Activated T-helper 1 cell treated with anti-CD3 and anti-CD28 coated beads, Interleukin-2, amount 50 U/mL, for 16 hours (primary cell): Measurements from ENCODE around the gene CAMK2G.
"Not testable (repeated sequence)": the region's sequence is repeated elsewhere in the genome, so short reads cannot be mapped to it uniquely, and the experiment has no call there.

Experiments
- DNase-seq, 2 donors: peaks; one replicate each; pipeline ENCODE4 v3.0.0-alpha.2; 2020; ENCODE audit warnings: low read depth in 1 of 2, low spot score in 1 of 2

Gene CAMK2G

DNA sequence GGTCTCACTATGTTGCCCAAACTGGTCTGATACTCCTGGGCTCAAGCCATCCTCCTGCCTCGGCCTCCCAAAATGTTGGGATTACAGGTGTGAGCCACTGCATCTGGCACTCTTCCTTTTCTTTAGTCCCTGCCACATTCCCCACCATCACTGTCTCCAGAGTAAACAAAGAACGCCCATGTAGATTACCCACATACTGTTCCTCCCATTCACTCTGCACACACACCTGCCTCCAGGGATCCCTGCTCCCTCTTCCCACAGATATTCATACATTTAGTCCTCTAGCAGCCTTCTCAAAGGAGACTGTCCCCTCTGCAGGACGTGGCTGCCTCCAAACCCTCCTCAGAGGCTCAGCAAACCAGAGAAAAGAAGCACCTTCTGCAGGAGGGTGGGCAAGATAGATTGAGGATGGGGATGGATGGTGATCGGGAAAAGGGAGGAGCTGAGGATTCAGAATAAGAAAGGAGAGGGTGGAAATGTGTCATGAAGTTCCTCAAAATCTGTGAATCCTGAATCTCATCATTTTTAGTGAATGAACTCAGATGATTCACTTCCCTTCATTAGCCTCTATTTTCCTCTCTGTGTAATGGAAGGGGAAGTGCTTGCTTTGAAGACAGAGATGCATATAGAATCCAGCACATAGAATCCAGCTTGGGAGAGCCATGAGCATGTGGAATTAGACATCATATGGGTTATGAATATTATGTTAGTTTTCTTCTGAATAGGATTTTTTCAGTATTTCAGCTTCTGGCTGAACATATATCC, 31.1 kb upstream of the CAMK2G start:
- DNase-seq, result no peak

DNA sequence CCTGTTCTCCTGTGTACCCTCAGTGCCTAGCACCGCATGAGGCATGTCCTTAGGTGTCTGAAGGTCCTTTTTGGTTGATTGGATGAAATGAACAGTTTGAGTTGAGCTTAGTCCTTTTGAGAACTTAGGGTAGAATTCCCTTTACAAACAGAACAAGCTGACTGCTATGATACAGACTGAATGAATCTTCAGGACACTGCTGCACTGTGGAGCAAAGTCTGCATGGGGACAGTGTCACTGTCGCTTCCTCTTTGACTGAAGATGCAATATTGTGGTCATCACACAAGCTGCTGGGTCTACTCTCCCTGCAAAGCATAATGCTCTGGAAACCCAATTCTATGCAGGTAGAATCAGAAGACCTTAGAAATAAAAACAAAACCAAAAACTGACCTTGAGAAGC, 28.0 kb upstream of the CAMK2G start:
- DNase-seq, result no peak

DNA sequence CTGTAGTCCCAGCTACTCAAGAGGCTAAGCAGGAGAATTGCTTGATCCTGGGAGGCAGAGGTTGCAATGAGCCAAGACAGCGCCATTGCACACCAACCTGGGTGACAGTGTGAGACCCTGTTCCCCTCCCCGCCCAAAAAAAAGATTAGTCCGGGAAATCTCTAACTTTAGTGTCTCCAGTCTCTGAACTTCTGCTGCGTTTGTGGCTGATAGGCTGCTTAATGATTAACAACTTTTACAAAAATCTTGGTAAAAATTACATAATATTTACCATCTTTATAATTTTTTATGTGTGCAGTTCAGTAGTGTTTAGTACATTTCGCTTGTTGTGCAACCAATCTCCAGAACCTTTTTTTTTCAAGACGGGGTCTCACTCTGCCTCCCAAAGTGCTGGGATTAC, 26.9 kb upstream of the CAMK2G start:
- no peak for DNase-seq

DNA sequence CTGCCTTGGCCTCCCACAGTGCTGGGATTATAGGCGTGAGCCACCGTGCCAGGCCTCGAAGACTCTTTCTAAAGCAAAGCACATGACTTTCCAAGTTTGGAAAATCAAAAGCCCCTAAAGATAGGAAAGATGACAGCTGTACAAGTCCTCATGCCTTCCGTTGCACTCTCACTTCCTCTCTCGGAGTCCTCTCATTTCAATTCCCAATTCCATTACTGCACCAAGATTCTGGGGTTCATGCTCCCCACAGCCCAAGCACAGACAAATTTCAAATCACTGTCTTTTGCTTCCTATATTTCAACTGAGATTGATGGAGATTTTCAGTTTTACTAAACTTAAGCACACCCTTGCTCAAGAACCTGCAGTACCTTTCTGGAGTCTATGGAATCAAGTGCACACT, 25.7 kb upstream of the CAMK2G start:
- no peak for DNase-seq

DNA sequence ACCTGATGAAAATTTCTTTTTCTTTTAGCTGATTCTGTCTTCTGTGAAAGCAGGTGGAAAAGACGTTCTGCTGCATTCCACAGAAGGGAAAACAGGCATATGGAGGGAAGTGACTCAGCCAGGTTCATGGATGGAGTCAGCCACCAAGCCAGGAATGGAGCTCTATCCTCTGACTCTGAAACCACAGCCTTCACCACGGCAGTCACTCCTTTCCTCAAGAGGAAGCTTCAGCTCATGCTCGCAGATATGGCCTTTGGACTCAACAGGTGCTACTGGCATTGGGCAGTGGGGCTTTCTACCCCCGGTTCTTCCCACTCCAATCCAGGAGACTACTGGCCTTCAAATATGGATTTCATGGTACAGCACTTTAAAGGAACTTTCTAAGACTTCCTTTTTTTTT, 25.1 kb upstream of the CAMK2G start:
- DNase-seq, result no peak

DNA sequence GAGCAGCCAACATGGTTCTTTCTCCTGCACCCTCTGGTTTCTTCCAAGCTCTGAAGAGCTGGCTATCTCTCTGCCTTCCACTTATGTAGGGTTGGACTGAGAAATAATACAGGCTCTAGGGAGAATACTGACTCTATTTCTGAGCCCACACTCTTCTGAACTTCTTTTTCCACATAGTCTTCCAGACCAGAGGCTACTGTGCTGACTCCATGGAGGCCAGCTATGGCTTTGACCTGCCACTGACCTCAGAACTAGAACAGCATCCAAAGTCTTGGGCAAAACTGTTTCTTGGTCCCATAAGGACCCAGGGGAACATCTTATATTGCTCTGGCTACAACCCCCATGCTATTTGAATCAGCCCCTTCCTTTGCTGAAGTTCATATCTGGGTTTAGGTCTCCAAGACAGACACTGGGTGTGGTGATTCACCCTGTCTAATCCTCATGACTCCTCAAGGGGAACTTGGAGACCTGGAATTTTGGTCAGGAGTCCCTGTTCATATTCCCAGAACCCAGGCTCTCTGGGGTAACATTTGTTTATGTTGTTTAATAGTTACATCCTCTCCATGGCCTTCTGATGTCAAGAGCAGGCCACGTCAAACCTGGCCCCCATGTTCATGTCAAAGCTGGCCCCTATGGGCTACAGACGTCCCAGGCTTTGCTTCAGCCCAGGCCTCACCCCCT, 24.5 kb upstream of the CAMK2G start:
- no peak for DNase-seq

DNA sequence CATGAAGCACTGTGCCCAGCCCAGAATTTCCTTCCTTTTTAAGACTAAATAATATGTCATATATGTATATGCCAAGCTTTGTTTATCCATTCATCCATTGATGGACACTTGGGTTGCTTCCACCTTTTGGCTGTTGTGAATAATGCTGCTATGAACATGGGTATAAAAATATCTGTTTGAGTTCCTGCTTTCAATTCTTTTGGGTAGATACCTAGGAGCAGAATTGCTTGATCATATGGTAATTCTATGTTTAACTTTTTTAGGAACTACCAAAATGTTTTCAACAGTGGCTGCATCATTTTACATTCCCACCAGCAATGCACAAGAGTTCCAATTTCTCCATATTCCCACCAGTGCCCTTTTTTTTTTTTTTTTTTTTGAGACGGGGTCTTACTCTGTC, 23.3 kb upstream of the CAMK2G start:
- no peak for DNase-seq

DNA sequence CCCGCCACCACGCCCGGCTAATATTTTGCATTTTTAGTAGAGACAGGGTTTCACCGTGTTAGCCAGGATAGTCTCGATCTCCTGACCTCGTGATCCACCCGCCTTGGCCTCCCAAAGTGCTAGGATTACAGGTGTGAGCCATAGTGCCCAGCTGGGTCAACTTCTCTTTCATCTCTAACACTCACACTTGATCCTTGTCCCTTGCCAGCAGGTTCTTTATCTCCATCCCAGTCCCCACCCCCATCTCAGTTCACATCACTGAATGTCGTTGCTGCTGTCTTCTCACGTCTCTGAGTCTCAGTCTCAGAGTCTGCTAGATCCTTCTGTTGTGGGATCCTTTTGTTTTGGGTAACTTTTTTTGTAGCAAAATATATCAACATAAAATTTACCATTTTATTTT, 21.0 kb upstream of the CAMK2G start:
- DNase-seq, result not testable (repeated sequence)

DNA sequence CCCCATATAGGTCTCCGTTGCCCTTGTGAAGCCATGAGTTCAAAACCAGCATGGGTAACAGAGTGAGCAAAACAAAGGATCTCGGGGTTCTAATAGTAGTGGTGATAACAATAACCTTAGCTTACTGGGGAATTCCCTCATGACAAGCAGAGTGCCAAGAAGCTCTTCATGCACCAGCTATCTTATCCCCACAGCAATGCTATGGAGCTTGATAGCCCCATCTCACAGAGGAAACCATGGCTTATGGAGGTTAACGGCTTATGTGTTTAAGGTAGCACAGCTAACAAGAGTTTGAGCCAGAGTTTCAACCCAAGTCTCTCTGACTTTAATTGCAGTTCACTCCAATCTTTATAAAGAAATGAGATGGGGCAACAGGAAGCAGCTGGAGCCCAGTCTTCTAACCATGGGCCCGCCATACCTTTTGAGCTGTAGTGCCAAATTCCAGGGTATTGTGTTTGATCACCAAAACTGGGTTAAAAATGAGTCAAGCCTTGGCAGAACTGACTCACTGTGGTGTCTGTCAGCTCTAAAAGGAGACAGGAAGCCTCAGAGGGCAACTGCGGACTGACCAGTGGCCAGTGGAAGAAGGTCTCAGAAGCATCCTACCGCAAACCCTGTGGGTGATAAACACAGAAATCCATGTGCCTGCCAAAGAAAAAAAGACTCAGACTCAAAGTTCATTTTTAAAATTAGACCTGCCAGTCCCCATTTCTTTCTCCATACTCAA, 20.1 kb upstream of the CAMK2G start:
- DNase-seq, result no peak

DNA sequence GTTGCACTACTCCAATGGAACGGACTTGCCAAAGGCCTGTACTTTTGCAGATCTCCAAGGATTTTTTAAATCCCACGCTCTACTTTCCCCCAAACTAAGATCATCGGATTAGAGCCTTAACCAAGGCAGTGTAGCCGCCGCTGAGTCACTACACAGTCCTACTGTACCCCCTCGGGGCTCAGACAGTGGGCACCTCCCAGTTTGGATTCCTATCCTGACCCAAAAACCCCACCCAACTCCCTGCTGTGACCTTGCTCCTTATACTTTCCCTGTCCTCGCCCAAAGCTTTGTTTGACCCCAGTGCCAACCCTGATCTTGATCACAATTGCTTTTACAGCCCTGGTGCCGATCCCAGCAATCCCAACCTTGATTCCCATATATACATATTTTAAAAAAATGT, 19.1 kb upstream of the CAMK2G start:
- DNase-seq, result no peak

DNA sequence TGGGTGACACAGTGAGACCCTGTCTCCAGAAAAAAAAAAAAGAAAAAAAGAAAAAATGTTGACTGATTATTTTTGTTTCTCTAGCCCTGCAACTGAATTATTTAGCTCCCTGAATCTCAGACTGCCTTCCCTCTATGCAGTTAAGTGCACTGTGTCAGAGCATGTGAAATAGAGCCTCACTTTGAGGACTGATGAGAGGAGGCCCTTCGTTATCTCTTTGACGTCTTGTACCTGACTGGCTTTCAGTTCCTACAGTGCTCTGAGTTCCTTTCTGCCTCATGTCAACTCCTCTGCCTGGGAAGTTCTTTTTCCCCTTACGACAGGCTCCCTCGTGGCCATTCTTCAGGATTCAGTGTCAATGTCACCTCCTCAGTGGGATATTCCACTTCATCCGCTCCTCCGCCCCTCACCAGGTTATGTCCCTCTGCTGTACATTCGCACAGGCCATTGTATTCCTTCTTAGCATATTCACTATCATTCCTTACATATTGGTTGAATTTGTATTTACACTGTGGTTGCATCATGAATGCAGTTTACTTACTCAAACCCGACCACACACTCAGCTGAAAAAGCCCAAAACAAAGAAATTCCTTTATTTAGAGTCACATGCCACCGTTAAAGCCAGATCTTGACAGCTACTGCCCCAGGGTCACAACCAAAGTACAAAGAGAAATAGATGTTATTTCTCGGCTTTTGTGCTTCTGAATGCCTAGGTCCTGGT, 18.1 kb upstream of the CAMK2G start:
- DNase-seq, result no peak

DNA sequence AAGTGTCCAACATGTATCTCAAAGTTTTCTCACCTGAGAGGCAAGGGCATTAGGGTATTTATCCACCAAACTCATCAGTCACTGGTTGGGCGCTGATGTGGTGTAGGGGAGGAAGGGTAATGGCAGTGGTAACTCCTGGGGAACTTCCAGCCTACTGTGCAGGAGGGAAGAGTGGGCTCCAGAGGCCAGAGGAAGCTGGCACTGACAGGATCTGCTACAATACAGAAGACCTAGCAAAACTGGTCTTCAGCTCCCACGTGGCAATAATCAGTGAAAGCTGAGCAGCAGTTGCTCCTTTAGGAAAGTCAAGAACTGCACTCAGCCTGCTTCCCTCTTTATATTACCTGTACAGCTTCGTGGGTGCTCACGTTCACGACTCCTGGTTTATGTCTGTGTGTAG, 17.2 kb upstream of the CAMK2G start:
- no peak for DNase-seq

DNA sequence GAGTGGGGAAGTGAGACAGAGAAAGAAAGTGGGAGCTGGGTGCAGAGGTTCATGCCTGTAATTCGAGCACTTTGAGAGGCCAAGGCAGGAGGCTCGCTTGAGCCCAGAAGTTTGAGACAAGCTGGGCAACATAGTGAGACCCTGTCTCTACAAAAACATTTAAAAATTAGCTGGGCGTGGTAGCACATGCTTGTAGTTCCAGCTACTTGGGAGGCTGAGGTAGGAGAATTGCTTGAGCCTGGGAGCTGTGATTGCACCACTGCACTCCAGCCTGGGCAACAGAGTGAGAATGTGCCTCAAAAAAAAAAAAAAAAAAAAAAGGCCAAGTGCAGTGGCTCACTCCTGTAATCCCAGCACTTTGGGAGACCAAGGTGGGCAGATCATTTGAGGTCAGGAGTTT, 16.5 kb upstream of the CAMK2G start:
- DNase-seq, result not testable (repeated sequence)

DNA sequence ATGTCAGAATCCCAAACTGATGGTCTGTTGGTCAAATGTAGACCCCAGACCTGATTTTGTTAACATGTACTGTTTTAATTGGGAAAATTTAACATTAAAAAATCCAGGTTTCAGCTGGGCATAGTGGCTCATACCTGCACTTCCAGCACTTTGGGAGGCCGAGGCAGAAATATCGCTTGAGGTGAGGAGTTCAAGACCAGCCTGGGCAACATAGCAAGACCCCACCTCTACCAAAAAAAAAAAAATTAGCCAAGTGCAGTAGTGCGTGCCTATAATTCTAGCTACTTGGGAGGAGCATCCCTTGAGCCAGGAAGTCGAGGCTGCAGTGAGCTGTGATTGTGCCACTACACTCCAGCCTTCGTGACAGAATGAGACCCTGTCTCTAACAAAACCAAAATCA, 15.9 kb upstream of the CAMK2G start:
- no peak for DNase-seq

DNA sequence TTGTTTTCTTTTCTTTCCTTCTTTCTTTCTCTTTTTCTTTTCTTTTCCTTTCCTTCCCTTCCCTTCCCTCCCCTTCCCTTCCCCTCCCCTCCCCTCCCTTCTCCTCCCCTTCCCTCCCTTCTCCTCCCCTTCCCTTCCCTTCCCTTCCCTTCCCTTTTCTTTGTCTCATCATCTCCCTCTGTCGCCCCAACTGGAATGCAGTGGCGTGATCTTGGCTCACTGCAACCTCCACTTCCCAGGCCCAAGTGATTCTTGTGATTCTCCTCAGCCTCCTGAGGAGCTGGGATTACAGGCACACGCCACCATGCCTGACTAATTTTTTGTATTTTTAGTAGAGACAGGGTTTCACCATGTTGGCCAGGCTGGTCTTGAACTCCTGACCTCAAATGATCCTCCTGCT, 15.1 kb upstream of the CAMK2G start:
- not testable (repeated sequence) for DNase-seq

DNA sequence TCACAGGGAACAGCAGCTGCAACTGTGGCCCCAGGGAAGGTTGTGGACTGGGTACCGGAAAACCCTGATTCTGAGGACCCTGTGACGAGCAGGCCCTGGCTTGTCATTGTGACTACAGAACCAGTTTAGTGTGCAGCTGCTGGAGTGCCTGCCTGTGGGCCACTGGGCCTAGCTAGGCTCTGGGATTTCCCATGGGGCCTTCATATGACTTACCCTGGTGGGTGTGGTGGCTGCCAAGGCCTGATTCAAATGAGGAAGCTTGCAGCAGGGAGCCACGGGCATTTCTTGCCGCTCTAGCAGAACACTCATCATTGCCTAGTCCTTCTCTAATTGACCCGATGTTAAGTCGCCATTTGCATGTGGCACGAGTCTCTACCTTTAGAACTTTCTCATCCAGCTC, 14.7 kb upstream of the CAMK2G start:
- no peak for DNase-seq

DNA sequence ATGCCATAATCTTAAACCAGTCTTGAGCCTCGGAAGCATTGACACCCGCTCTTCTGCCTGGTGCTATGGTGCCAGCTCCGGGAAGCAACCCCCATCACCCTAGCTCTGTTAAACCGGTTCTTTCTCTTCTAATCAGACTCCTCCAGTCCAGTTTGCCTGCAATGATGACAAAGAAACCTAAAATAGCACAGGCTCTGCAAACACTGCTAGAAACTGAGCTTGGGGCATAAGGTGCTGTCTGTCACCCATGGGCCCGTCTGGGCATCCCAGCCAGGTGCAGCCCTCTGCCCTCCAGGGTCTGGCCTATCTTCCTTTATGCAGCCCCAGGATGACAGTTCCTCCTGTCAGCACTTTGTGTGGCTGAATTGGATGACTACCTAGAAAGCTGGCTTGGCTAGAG, 14.2 kb upstream of the CAMK2G start:
- no peak for DNase-seq

DNA sequence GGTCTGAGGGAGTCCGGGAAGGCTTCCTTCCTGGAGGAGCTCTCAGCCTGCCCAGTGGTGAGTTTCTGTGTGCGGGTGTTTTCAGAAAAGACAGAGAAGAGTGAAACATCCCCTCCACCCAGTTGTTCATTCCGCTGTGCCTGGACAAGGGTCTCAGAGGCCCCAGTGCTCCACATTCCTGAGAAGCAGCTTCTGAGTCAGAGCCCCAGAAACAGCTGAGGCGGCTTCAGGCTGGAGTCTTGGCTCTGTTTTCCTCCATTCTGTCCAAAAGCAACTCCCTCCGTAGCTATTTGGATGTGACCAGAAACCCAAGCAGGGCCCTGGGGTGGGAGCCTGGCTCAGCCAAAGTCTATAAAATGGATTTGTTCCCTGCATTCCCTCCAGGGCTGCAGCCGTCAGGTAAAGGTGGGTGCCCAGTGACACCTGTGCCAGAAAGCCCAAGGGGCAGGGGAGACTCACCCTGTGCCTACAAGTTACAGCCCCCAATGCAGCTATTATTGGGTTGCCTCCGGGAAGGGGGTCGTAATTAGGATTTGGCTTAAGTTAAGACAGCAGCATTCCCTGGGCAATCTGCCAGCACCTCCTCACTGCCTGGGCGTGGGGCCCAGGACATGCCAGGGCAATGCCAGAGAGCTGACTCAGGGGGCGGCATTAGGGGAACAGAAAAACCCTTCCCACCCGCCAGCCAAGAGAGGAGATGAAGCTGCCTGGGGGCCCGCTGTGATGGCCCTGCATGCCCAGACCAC, 13.1 kb upstream of the CAMK2G start:
- DNase-seq, result no peak

DNA sequence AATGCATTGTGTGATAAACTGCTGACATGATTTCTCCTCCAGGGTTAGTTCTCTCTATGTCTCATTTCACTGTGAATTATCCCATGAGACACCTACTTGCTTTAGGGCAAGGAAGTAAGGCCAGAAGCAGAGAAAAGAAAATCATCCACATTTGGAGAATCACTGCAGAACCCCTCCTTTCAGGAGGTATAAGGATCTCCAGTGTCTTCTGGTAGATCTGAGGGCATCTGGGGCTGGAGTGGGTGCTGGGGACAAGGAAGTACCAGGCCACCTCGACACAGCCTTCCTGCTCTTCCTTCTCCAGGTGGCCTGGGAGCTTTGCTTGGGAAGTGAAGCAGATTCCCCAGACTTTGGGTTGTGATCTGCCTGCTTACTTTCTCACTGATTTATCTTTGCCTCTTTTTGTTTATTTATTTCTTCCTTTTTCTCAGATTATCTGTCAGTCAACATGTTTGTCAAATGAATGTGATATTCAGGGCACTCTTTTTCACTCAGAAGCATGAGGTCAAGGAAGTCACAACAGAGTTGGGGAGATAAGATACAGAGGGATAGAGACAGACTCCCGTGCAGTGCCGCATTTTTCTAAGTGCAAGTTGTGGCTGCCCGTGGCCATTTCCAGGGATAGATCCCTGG, 12.4 kb upstream of the CAMK2G start:
- DNase-seq, result no peak

DNA sequence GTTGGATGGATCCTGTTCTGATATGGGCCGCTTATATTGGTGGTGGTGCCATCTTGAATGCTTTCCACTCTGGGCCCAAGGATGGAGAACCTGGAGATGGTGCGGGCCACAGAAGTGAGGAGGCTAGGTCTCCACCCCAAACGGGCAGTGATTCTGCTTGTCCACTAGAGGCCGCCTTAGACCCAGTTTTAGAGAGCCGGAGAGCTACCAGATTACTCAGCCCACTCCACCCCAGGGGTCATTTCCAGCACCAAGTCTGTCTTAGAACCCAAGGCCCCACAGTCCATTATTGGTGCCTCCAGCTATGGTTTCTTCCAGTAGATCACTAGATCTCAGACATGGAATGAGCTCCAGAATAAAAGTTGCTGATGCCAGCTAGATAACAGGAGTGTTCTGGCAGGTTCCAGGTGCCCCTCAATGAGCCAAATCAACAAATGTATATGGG, 11.8 kb upstream of the CAMK2G start:
- DNase-seq, result peak in 1 of 2 donors; percentile 44
